ENCODE data around the gene PTPRCAP.

Gene PTPRCAP

DNA sequence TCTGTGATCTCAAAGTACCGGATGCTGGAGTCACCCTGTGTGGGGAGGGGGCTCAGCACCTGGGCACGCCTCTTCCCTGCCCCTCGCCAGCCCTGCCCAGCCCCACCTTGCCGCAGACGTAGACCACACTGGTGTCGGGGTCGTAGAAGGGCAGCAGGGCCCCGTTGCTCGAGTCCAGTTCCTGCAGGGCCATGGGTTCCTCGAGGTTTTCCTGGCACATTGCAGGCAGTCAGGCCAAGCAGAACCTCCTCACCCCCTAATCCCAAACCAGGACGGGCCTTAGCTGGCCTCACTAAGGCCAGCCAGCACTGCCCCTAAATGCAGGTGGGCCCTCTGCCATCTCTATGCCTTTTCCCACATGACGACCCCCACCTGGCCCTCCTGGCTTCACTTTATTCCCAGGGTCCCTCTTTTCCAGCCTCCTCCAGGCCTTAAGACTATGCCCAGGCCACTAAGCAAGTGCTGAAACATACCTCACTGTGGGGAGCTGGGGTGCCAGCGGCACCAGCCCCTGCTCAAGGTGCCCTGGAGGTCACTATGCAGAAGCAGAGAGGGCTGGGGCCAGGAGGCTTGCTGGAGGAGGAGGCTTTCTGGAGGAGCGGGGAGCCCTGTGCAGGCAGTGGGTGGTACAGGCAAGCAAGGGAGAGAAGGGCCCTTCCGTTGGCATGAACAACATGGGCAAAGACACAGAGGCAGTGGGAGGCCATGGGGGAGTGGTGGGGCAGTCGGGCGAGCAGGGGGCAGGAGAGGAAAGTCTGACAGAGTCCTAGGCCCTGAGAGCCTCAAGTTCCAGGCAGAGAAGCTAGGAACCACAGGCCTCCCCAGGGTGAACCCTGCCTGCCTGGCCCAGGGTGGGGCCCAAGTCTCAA lies 3.0 kb upstream of the PTPRCAP start:
- WGBS, 2 experiments = 93 to 95% methylated on average over 17 of the region's 17 CpGs
- Histone ChIP-seq H3K27me3 (ENCODE audit: control insufficient read depth, insufficient read depth, low read length, poor library complexity, severe bottlenecking) (no peaks in the 10 kb centered on the region), H3K9me3 (ENCODE audit: control insufficient read depth, low read length) (no peaks in the 10 kb centered on the region), H3K36me3 (ENCODE audit: control insufficient read depth, insufficient read depth, low read length) (no peaks in the 10 kb centered on the region), H3K4me3 (ENCODE audit: insufficient read depth, low read depth, low read length) (no peak overlapping the region), H3K4me1 (ENCODE audit: control insufficient read depth, insufficient read depth, low read length) (peaks cover 4% of the 10 kb centered on the region), H3K27ac (ENCODE audit: insufficient read depth, low read depth, low read length, poor library complexity, severe bottlenecking) (no peak overlapping the region)

GRCh38 chr11:67439321-67440228 lies 2.1 kb upstream of the PTPRCAP start:
- H3K4me1 ChIP-seq (ENCODE audit: control insufficient read depth, insufficient read depth, low read length) = peaks cover 4% of the 10 kb centered on the region
- no peak overlapping the region for H3K27ac ChIP-seq (ENCODE audit: insufficient read depth, low read depth, low read length, poor library complexity, severe bottlenecking)
- no peak overlapping the region for H3K4me3 ChIP-seq (ENCODE audit: insufficient read depth, low read depth, low read length)
- 92 to 93% methylated on average over 31 of the region's 31 CpGs for WGBS, 2 experiments
- H3K9me3 ChIP-seq (ENCODE audit: control insufficient read depth, low read length) = no peaks in the 10 kb centered on the region
- no peaks in the 10 kb centered on the region for H3K36me3 ChIP-seq (ENCODE audit: control insufficient read depth, insufficient read depth, low read length)
- no peaks in the 10 kb centered on the region for H3K27me3 ChIP-seq (ENCODE audit: control insufficient read depth, insufficient read depth, low read length, poor library complexity, severe bottlenecking)

- peaks cover 4% of the 10 kb centered on the region for H3K36me3 ChIP-seq (ENCODE audit: control insufficient read depth, insufficient read depth, low read length)
- no peaks in the 10 kb centered on the region for H3K27me3 ChIP-seq (ENCODE audit: control insufficient read depth, insufficient read depth, low read length, poor library complexity, severe bottlenecking)
- no peak overlapping the region for H3K27ac ChIP-seq (ENCODE audit: insufficient read depth, low read depth, low read length, poor library complexity, severe bottlenecking)
- peaks cover 4% of the 10 kb centered on the region for H3K4me1 ChIP-seq (ENCODE audit: control insufficient read depth, insufficient read depth, low read length)
- 92 to 93% methylated on average over 41 of the region's 41 CpGs for WGBS, 2 experiments
- no peak overlapping the region for H3K4me3 ChIP-seq (ENCODE audit: insufficient read depth, low read depth, low read length)
- no peaks in the 10 kb centered on the region for H3K9me3 ChIP-seq (ENCODE audit: control insufficient read depth, low read length)
Measured at GRCh38 chr11:67438158-67438902, 848 bp upstream of the PTPRCAP start.

GRCh38 chr11:67437809-67438157 lies 301 bp upstream of the PTPRCAP start:
- Histone ChIP-seq H3K36me3 (ENCODE audit: control insufficient read depth, insufficient read depth, low read length) (peaks cover 4% of the 10 kb centered on the region), H3K4me3 (ENCODE audit: insufficient read depth, low read depth, low read length) (no peak overlapping the region), H3K27me3 (ENCODE audit: control insufficient read depth, insufficient read depth, low read length, poor library complexity, severe bottlenecking) (no peaks in the 10 kb centered on the region), H3K27ac (ENCODE audit: insufficient read depth, low read depth, low read length, poor library complexity, severe bottlenecking) (no peak overlapping the region), H3K4me1 (ENCODE audit: control insufficient read depth, insufficient read depth, low read length) (peaks cover 4% of the 10 kb centered on the region), H3K9me3 (ENCODE audit: control insufficient read depth, low read length) (no peaks in the 10 kb centered on the region)
- 86 to 92% methylated on average over 3 of the region's 3 CpGs for WGBS, 2 experiments

DNA sequence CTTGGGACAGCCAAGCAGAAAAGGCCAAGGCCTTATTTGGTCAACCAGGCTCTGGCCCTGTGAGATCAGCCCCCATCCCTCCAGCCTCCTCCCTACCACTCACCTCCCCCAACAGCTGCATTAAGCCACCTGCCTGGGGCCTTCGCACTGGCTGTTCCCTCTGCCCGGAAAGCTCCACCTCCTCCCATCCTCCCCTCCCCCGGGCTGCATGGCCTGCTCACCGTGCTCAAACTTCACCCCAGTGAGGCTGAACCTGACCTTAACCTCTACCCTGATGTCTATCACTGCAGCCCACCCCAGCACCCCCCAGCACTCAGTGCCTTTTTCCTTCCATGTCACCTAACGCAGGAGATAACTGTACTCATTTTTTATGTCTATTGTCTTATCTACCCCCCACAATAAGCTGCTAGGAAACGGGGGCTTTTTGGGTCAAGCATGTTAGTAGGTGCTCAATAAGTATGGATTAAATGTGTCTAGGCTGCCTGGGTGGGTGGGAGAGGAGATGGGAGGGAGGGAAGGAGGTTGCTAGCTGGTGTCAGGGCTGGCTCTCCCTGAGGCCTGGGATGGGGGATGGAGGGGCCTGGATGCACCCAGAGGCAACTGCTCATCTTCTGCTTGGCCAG lies 912 bp downstream of the PTPRCAP start:
- WGBS, 2 experiments = 60 to 68% methylated on average over 6 of the region's 6 CpGs

GRCh38 chr11:67435727-67436458 lies 1.6 kb downstream of the PTPRCAP start:
- no peak overlapping the region for H3K27ac ChIP-seq (ENCODE audit: insufficient read depth, low read depth, low read length, poor library complexity, severe bottlenecking)
- H3K27me3 ChIP-seq (ENCODE audit: control insufficient read depth, insufficient read depth, low read length, poor library complexity, severe bottlenecking) = no peaks in the 10 kb centered on the region
- H3K4me3 ChIP-seq (ENCODE audit: insufficient read depth, low read depth, low read length) = no peak overlapping the region
- H3K36me3 ChIP-seq (ENCODE audit: control insufficient read depth, insufficient read depth, low read length) = peaks cover 4% of the 10 kb centered on the region
- H3K4me1 ChIP-seq (ENCODE audit: control insufficient read depth, insufficient read depth, low read length) = no peaks in the 10 kb centered on the region
- WGBS, 2 experiments = 91 to 93% methylated on average over 38 of the region's 38 CpGs
- H3K9me3 ChIP-seq (ENCODE audit: control insufficient read depth, low read length) = no peaks in the 10 kb centered on the region

More for the DNA sequence above, 912 bp downstream of the PTPRCAP start:
- peaks cover 4% of the 10 kb centered on the region for H3K36me3 ChIP-seq (ENCODE audit: control insufficient read depth, insufficient read depth, low read length)
- H3K27me3 ChIP-seq (ENCODE audit: control insufficient read depth, insufficient read depth, low read length, poor library complexity, severe bottlenecking) = no peaks in the 10 kb centered on the region
- no peak overlapping the region for H3K27ac ChIP-seq (ENCODE audit: insufficient read depth, low read depth, low read length, poor library complexity, severe bottlenecking)
- no peaks in the 10 kb centered on the region for H3K4me1 ChIP-seq (ENCODE audit: control insufficient read depth, insufficient read depth, low read length)
- no peak overlapping the region for H3K4me3 ChIP-seq (ENCODE audit: insufficient read depth, low read depth, low read length)
- no peaks in the 10 kb centered on the region for H3K9me3 ChIP-seq (ENCODE audit: control insufficient read depth, low read length)

GRCh38 chr11:67435031-67435726 lies 2.3 kb downstream of the PTPRCAP start:
- WGBS, 2 experiments = 90 to 94% methylated on average over 26 of the region's 26 CpGs
- no peak overlapping the region for H3K27ac ChIP-seq (ENCODE audit: insufficient read depth, low read depth, low read length, poor library complexity, severe bottlenecking)

DNA sequence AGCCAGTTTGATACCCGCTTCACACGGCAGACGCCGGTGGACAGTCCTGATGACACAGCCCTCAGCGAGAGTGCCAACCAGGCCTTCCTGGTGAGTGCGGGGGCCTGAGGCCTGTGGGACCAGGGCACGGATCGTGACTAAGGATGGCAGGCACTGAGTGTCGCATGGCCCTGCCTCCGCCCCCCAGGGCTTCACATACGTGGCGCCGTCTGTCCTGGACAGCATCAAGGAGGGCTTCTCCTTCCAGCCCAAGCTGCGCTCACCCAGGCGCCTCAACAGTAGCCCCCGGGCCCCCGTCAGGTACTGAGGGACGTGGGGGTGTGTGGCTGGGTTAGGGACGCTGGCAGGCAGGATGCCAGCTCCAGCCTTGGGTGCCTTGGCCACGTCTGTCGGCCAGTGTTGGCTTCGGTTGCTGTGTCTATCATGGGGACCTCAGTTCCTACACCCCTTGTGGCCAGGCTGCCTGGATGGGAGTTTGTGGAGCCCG lies 3.0 kb downstream of the PTPRCAP start:
- WGBS, 2 experiments = 92 to 94% methylated on average over 23 of the region's 23 CpGs
- Histone ChIP-seq H3K4me3 (ENCODE audit: insufficient read depth, low read depth, low read length) (no peak overlapping the region), H3K9me3 (ENCODE audit: control insufficient read depth, low read length) (no peaks in the 10 kb centered on the region), H3K36me3 (ENCODE audit: control insufficient read depth, insufficient read depth, low read length) (peaks cover 4% of the 10 kb centered on the region), H3K4me1 (ENCODE audit: control insufficient read depth, insufficient read depth, low read length) (peaks cover under 1% of the 10 kb centered on the region), H3K27ac (ENCODE audit: insufficient read depth, low read depth, low read length, poor library complexity, severe bottlenecking) (no peak overlapping the region), H3K27me3 (ENCODE audit: control insufficient read depth, insufficient read depth, low read length, poor library complexity, severe bottlenecking) (no peaks in the 10 kb centered on the region)

More at GRCh38 chr11:67435031-67435726, 2.3 kb downstream of the PTPRCAP start:
- Histone ChIP-seq H3K4me3 (ENCODE audit: insufficient read depth, low read depth, low read length) (no peak overlapping the region), H3K36me3 (ENCODE audit: control insufficient read depth, insufficient read depth, low read length) (peaks cover 4% of the 10 kb centered on the region), H3K4me1 (ENCODE audit: control insufficient read depth, insufficient read depth, low read length) (no peaks in the 10 kb centered on the region), H3K9me3 (ENCODE audit: control insufficient read depth, low read length) (no peaks in the 10 kb centered on the region), H3K27me3 (ENCODE audit: control insufficient read depth, insufficient read depth, low read length, poor library complexity, severe bottlenecking) (no peaks in the 10 kb centered on the region)
